Esophagus squamous epithelium (tissue), 5 donors: Measurements from ENCODE around the gene SLC38A9. TPM values are rescaled to one million over a fixed set of nuclear protein-coding genes. Genes with fewer than 3 reads are reported as not detected.
"Not testable (repeated sequence)": the region's sequence is repeated elsewhere in the genome, so short reads cannot be mapped to it uniquely, and the experiment has no call there.

ENCODE experiments used
- DNase-seq: peaks from one replicate; lab custom pipeline; 2025; lab: John Stamatoyannopoulos, UW
- H3K27ac ChIP-seq, 4 donors: fragments of 200-600 bp; sonication (generic); one replicate each; pipeline ENCODE4 v1.5.1; 2016 to 2019; ENCODE audit warnings: mild to moderate bottlenecking in 1 of 4
- H3K27me3 ChIP-seq, 4 donors: fragments of 200-600 bp; sonication (generic); 1 replicate in 3 of 4; 2 replicates in 1 of 4; pipeline versions ENCODE4 v1.5.1 to v1.6.0; 2017 to 2021; ENCODE audit warnings: antibody characterized with exemption in 1 of 4
- H3K36me3 ChIP-seq, 3 donors: fragments of 200-600 bp; sonication (generic); one replicate each; pipeline ENCODE4 v1.5.1; 2016 to 2019
- H3K4me1 ChIP-seq, 3 donors: fragments of 200-600 bp; sonication (generic); one replicate each; pipeline ENCODE4 v1.5.1; 2017 to 2019
- H3K4me3 ChIP-seq, 4 donors: fragments of 200-600 bp; sonication (generic); 1 replicate in 3 of 4; 2 replicates in 1 of 4; pipeline ENCODE4 v1.5.1; 2016 to 2019; ENCODE audit warnings: mild to moderate bottlenecking in 2 of 4, moderate library complexity in 1 of 4
- H3K9me3 ChIP-seq, 3 donors: fragments of 200-600 bp; sonication (generic); one replicate each; pipeline ENCODE4 v1.5.1; 2016 to 2019
- POLR2A ChIP-seq, 4 donors: fragments of 450-650 bp; IDR thresholded peaks; one replicate each; pipeline ENCODE4 v1.6.1; 2017; ENCODE audit warnings: antibody characterized with exemption in 4 of 4, mild to moderate bottlenecking in 4 of 4, moderate library complexity in 3 of 4
- WGBS, 2 donors: methylation state at CpG; one replicate each; pipeline ENCODE4 v1.1.5; 2018; 5-methylcytosine and 5-hydroxymethylcytosine counted together
- intact Hi-C: fragments of 100-400 bp; cut with DNase I; formaldehyde crosslinking; loops from one replicate; pipeline ENCODE4 v1.15.0; 2022
- total RNA-seq, 4 donors: library from RNA; depleted of rRNA; stranded (reverse); fragments of >200 nt; gene quantifications; one replicate each; pipeline ENCODE4 v1.1.0, GENCODE V29; 2016
- TF ChIP-seq, protein P1 (sequence below), 6 experiments: fragments of 450-650 bp in 4 of 6; fragments of 200-600 bp in 2 of 6; sonication (generic) in 2 of 6; IDR thresholded peaks; one replicate each; pipeline ENCODE4 v1.5.1; 2016 to 2019; ENCODE audit warnings: antibody characterized with exemption in 6 of 6, mild to moderate bottlenecking in 4 of 6, moderate library complexity in 4 of 6
- donor health status: DM: yes; HTN: yes; CAD: no.

The SLC38A9 gene
- total RNA-seq, 4 donors from 2014 or later: 16.0 to 29.8 (median 23.3) TPM

DNA sequence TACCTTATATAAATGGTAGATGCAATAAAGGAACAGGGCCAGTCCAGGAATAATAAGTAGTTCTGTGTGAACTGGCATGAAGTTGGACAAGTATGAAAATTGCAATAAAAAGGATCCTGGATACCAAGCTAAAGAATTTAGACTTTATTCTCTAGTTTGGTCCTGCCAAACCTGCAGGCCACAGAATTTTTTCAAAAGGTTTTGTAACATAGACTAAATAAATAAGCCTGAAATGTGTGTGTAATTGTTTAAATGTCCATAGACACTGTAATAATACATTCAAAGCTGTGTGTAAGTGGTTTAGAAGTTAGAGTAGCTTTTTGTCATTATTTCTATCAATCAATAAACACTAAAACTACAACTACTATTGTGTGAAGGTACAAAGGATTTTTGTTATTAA, 101.6 kb downstream of the SLC38A9 start:
- Histone ChIP-seq H3K9me3 (no peaks in the 10 kb centered on the region), H3K4me3 (no peak overlapping the region), H3K27ac (no peak overlapping the region), H3K36me3 (no peaks in the 10 kb centered on the region), H3K4me1 (no peaks in the 10 kb centered on the region), H3K27me3 (no peaks in the 10 kb centered on the region)
- no peak for TF ChIP-seq POLR2A (IDR thresholded peaks at IDR 0.05)
- TF ChIP-seq, protein P1, sequence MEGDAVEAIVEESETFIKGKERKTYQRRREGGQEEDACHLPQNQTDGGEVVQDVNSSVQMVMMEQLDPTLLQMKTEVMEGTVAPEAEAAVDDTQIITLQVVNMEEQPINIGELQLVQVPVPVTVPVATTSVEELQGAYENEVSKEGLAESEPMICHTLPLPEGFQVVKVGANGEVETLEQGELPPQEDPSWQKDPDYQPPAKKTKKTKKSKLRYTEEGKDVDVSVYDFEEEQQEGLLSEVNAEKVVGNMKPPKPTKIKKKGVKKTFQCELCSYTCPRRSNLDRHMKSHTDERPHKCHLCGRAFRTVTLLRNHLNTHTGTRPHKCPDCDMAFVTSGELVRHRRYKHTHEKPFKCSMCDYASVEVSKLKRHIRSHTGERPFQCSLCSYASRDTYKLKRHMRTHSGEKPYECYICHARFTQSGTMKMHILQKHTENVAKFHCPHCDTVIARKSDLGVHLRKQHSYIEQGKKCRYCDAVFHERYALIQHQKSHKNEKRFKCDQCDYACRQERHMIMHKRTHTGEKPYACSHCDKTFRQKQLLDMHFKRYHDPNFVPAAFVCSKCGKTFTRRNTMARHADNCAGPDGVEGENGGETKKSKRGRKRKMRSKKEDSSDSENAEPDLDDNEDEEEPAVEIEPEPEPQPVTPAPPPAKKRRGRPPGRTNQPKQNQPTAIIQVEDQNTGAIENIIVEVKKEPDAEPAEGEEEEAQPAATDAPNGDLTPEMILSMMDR (IDR thresholded peaks at IDR 0.05): no peak
- intact Hi-C loops: no loop called here
- no peak for DNase-seq

DNA sequence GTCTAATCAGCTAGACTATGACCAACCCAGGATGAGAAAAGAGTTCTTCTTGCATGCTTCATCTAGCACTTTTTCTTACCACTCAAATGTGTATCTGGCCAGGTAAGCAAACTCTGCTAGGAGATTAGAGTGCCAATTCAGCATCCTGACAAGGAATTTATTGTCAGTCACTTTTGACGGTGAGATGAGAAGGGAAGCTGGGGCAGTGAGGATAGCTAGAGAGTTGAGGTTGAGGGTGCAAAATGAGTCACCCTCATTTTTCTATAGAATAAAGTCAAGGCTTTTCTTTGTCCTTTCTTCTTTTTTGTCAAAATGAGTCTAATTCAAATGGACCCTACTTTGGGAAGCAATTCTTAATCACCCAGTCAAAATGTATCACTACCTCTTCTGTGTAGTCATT, 102.7 kb downstream of the SLC38A9 start:
- Histone ChIP-seq H3K4me1 (peaks cover 0 to 7% (median 6%) of the 10 kb centered on the region in 3 donors), H3K36me3 (no peaks in the 10 kb centered on the region), H3K27me3 (no peaks in the 10 kb centered on the region), H3K9me3 (no peaks in the 10 kb centered on the region), H3K27ac (no peak overlapping the region), H3K4me3 (no peak overlapping the region)
- 55 to 89% methylated on average over 1 of the region's 1 CpG for WGBS, 2 donors
- no peak for TF ChIP-seq POLR2A (IDR thresholded peaks at IDR 0.05)
- TF ChIP-seq, protein P1 (IDR thresholded peaks at IDR 0.05): no peak
- DNase-seq: no peak
- intact Hi-C loops: no loop called here

DNA sequence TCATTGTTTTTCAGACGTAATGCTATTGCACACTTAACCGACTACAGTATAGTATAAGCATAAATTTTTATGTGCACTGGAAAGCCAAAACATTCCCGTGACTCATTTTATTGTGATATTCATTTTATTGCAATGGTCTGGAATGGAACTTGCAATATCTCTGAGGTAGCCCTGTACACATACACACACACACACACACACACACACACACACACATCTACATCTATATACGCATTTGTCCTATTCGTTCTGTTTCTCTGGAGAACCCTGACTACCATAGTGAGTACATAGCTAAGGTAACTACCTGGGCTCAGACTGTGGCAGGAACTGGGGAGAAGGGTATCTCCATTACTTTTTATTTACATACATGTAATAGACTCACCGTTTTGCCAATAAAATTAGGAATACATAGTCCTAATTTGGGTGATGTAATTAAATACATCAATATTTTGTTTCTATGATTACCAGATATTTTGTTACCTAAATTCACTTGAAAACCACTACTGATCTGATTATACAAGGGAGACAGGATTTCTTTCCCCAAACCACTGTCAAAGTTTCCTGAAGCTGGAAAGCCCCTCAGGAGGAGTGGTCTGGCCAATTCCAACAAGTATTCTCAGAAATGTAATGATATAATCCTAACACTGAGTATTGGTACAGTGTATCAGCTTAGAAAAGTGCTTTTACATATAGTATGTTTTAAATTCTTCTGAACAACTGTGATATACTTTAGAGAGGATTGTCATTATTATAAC, 103.4 kb downstream of the SLC38A9 start:
- Histone ChIP-seq H3K27ac (no peak overlapping the region), H3K4me3 (no peak overlapping the region), H3K36me3 (no peaks in the 10 kb centered on the region), H3K27me3 (no peaks in the 10 kb centered on the region), H3K9me3 (no peaks in the 10 kb centered on the region), H3K4me1 (peaks cover 0 to 14% (median 8%) of the 10 kb centered on the region in 3 donors)
- DNase-seq: no peak
- TF ChIP-seq, protein P1 (IDR thresholded peaks at IDR 0.05): no peak
- TF ChIP-seq POLR2A (IDR thresholded peaks at IDR 0.05): no peak
- WGBS, 2 donors: 66 to 88% methylated on average over 6 of the region's 6 CpGs
- intact Hi-C loops: no loop called here

DNA sequence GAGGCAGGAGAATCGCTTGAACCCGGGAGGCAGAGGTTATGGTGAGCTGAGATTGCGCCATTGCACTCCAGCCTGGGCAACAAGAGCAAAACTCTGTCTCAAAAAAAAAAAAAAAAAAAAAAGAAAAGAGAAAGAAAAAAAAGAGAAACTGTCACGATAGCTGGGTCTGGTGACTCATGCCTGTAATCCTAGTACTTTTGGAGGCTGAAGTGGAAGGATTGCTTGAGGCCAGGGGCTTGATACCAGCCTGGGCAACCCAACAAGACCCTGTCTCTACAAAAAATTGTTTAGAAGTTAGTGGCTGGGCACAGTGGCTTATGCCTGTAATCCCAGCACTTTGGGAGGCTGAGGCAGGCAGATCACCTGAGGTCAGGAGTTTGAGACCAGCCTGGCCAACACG, 104.8 kb downstream of the SLC38A9 start:
- H3K27me3 ChIP-seq, DNase-seq, H3K9me3 ChIP-seq, H3K27ac ChIP-seq, H3K4me3 ChIP-seq, H3K36me3 ChIP-seq, intact Hi-C loops: not testable (repeated sequence)
- peaks cover 0 to 28% (median 16%) of the 10 kb centered on the region in 3 donors for H3K4me1 ChIP-seq
- WGBS, 2 donors: 36 to 43% methylated on average over 5 of the region's 5 CpGs

DNA sequence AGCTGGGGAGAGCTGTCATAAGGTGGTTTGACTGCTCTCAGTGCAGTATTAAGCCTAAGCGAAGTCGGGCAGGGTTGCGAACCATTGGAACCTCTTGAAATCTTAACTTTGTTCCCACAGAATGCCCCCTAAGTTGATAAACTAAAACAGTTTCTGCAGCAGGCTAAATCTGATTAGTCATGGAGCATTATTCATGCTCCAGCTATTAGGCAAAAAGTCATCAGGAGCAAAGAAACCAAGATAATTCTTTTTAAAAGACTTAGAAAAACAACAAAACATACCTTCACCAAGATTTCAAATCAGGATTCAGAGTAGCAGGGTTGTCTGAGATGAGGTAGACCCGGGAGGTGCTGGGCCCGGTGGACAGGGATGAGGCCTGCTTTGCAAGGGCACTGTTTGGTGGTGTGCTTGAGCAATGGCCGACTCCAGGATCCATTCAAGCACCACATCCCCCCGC, 107.5 kb downstream of the SLC38A9 start:
- peaks cover 0 to 54% (median 38%) of the 10 kb centered on the region in 3 donors for H3K4me1 ChIP-seq
- no peaks in the 10 kb centered on the region for H3K9me3 ChIP-seq

More for the DNA sequence above, 107.5 kb downstream of the SLC38A9 start:
- 83 to 85% methylated on average over 7 of the region's 7 CpGs for WGBS, 2 donors
- no peak for DNase-seq
- intact Hi-C loops: no loop called here
- peak overlapping the region in 3 of 4 donors; percentile 74 to 90 (median 87) for H3K27ac ChIP-seq
- no peak overlapping the region for H3K4me3 ChIP-seq
- H3K36me3 ChIP-seq: no peaks in the 10 kb centered on the region
- TF ChIP-seq, protein P1 (IDR thresholded peaks at IDR 0.05): no peak
- no peak for TF ChIP-seq POLR2A (IDR thresholded peaks at IDR 0.05)
- no peaks in the 10 kb centered on the region for H3K27me3 ChIP-seq
